Measurements from ENCODE around the gene GDPD5. TPM values are rescaled to one million over a fixed set of nuclear protein-coding genes. Genes with fewer than 3 reads are reported as not detected.

The GDPD5 gene
- total and polyA plus RNA-seq, 2 donors (not counting 3 experiments of a cell fraction or from before 2014, with no cell fraction given): 60.2 to 79.2 TPM

GRCh38 chr11:75477614-75477935 lies 48.2 kb downstream of the GDPD5 start:
- peaks cover 26% of the 10 kb centered on the region for H3K4me1 ChIP-seq (ENCODE audit: control insufficient read depth, extremely low read depth, insufficient read depth, low read length)
- no peaks in the 10 kb centered on the region for H3K9me3 ChIP-seq (replicated peaks; ENCODE audit: control insufficient read depth, insufficient read depth, low read length)
- no peaks in the 10 kb centered on the region for H3K79me2 ChIP-seq (ENCODE audit: control insufficient read depth, insufficient read depth, low read length)
- no peak for DNase-seq (ENCODE audit: low read depth, low spot score)
- no peak overlapping the region for H2AFZ ChIP-seq (ENCODE audit: low read depth, low read length)
- no peak overlapping the region for H3K9ac ChIP-seq (replicated peaks; ENCODE audit: extremely low read depth, insufficient read depth, low read length)
- intact Hi-C loops (cut with micrococcal nuclease) (no loop called here), dilution Hi-C loops (cut with MboI; ENCODE audit: extremely low pct_ligation_motif_present, low sequenced_read_pairs) (no loop called here)
- no peak overlapping the region for H3K27ac ChIP-seq (ENCODE audit: insufficient read depth, low read depth, low read length)
- ChIA-PET POLR2A (no interaction called here), CTCF (interaction anchor here (1.9 to 3.4 kb wide), 2 partner anchors 10 to 39 kb away, joined by 4 to 12 read pairs; no protein-coding TSS in a partner anchor)
- peaks cover 0 to 5% of the 10 kb centered on the region in 2 experiments for H3K36me3 ChIP-seq (ENCODE audit: control insufficient read depth in 2 of 2, extremely low read depth in 1 of 2, insufficient read depth in 2 of 2, low read length in 2 of 2)
- no peaks in the 10 kb centered on the region for H3K27me3 ChIP-seq (ENCODE audit: control insufficient read depth in 2 of 2, insufficient read depth in 2 of 2, low read length in 2 of 2)
- TF ChIP-seq JUN (IDR thresholded peaks at IDR 0.05; ENCODE audit: borderline replicate concordance, insufficient read depth, insufficient read length, low read depth) (no peak), POLR2AphosphoS5 (IDR thresholded peaks at IDR 0.05; ENCODE audit: insufficient read depth, low read depth, low read length) (no peak), MAX (IDR thresholded peaks at IDR 0.05; ENCODE audit: insufficient read depth, insufficient read length) (no peak), FOS (IDR thresholded peaks at IDR 0.05; ENCODE audit: borderline replicate concordance, insufficient read depth, low read length) (no peak), CTCF (IDR thresholded peaks at IDR 0.05; ENCODE audit: extremely low read depth in 1 of 2, insufficient read depth in 1 of 2, low read depth in 1 of 2, low read length in 2 of 2) (no peak), GATA2 (IDR thresholded peaks at IDR 0.05; ENCODE audit: insufficient read depth, insufficient read length, low read depth, low read length) (no peak), MYC (IDR thresholded peaks at IDR 0.05; ENCODE audit: low read depth, low read length) (no peak), EZH2 (IDR thresholded peaks at IDR 0.05; ENCODE audit: borderline replicate concordance, low read depth, low read length, severe bottlenecking) (no peak), POLR2A (IDR thresholded peaks at IDR 0.05; ENCODE audit: low read depth, low read length) (no peak)
- no peak for FAIRE-seq
- H3K4me3 ChIP-seq (replicated peaks in 1 of 3; ENCODE audit: insufficient read depth in 1 of 3, low read depth in 1 of 3, low read length in 3 of 3): no peak overlapping the region
- BruUV-seq (replicated peaks): no TSS peak
- H4K20me1 ChIP-seq (replicated peaks; ENCODE audit: control insufficient read depth, extremely low read depth, insufficient read depth, low read length): no peaks in the 10 kb centered on the region
- H3K9me1 ChIP-seq (replicated peaks; ENCODE audit: control insufficient read depth, extremely low read depth, insufficient read depth, low read length): no peaks in the 10 kb centered on the region
- H3K4me2 ChIP-seq (ENCODE audit: insufficient read depth, low read length): no peak overlapping the region

Measured in endothelial cell of umbilical vein (primary cell).